AG04450 (cell line): ENCODE measurements around the gene TPST1. TPM values are rescaled to one million over a fixed set of nuclear protein-coding genes. Genes with fewer than 3 reads are reported as not detected.
A peak's percentile ranks its signal among the peaks of the same experiment; 100 is the strongest.

Experiments used
- CTCF ChIA-PET: fragments of 300-600, 350-600 bp; formaldehyde crosslinking; extraction: SDS; loops from one replicate; lab custom pipeline; 2022; ENCODE audit warnings: antibody characterized with exemption, inconsistent platforms; lab: Charles Lee
- POLR2A ChIA-PET: fragments of 350-600 bp; formaldehyde crosslinking; extraction: SDS; loops from one replicate; lab custom pipeline; 2021; ENCODE audit warnings: antibody characterized with exemption, inconsistent platforms; lab: Yijun Ruan, JAX
- DNase-seq: peaks from one replicate; pipeline ENCODE4 v3.0.0-alpha.2; 2011; ENCODE audit warnings: low read depth, low spot score
- H3K27ac ChIP-seq: one replicate; pipeline ENCODE4 v1.5.1; 2012; ENCODE audit warnings: low read depth, low read length, control low read depth
- H3K27me3 ChIP-seq: one replicate; pipeline ENCODE4 v1.6.0; 2012; ENCODE audit warnings: low read length; ENCODE audit not compliant: control insufficient read depth, insufficient read depth
- H3K4me3 ChIP-seq: 2 replicates; pipeline ENCODE4 v1.5.1; 2011; ENCODE audit warnings: mild to moderate bottlenecking, low read depth, low read length, control low read depth
- H3K9me3 ChIP-seq: 2 replicates; pipeline ENCODE4 v1.5.1; 2012; ENCODE audit warnings: low read length; ENCODE audit not compliant: control insufficient read depth, insufficient read depth
- polyA plus RNA-seq: library from polyadenylated mRNA; depleted of rRNA; stranded (reverse); fragments of >200 nt; gene quantifications from 2 replicates; pipeline ENCODE4 v1.2.3, GENCODE V29; 2011
- TF ChIP-seq, protein P1 (sequence below): IDR thresholded peaks from 2 replicates; pipeline ENCODE4 v1.5.1; 2011; ENCODE audit warnings: low read depth, low read length, control low read depth, inconsistent platforms

The TPST1 gene
- polyA plus RNA-seq, 1 experiment: 129 TPM

DNA sequence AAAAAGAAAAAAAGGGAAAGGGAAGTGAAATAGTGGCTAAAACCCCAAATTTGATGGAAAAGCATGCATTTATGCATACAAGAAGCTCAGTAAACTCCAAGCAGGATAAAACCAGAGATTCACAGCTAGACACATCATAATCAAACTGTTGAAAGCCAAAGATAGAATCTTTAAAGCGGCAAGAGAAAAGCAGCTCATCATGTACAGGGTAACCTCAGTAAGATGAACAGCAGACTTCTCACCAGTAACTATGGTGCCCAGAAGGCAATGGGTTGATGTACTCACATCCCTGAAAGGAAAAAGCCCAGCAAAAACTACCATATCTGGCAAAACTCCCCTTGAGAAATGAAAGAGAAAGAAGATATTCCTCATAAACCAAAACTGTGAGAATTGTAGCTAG lies 60.4 kb downstream of the TPST1 start:
- POLR2A ChIA-PET: no interaction called here
- no peak overlapping the region for H3K4me3 ChIP-seq
- CTCF ChIA-PET: interaction anchor here (1.5 kb wide), 1 partner anchor 235 kb away, joined by 13 read pairs; no protein-coding TSS in a partner anchor
- no peak overlapping the region for H3K27ac ChIP-seq
- peaks cover 16% of the 10 kb centered on the region for H3K9me3 ChIP-seq
- no peak for DNase-seq
- TF ChIP-seq, protein P1, sequence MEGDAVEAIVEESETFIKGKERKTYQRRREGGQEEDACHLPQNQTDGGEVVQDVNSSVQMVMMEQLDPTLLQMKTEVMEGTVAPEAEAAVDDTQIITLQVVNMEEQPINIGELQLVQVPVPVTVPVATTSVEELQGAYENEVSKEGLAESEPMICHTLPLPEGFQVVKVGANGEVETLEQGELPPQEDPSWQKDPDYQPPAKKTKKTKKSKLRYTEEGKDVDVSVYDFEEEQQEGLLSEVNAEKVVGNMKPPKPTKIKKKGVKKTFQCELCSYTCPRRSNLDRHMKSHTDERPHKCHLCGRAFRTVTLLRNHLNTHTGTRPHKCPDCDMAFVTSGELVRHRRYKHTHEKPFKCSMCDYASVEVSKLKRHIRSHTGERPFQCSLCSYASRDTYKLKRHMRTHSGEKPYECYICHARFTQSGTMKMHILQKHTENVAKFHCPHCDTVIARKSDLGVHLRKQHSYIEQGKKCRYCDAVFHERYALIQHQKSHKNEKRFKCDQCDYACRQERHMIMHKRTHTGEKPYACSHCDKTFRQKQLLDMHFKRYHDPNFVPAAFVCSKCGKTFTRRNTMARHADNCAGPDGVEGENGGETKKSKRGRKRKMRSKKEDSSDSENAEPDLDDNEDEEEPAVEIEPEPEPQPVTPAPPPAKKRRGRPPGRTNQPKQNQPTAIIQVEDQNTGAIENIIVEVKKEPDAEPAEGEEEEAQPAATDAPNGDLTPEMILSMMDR: no peak
- no peaks in the 10 kb centered on the region for H3K27me3 ChIP-seq

DNA sequence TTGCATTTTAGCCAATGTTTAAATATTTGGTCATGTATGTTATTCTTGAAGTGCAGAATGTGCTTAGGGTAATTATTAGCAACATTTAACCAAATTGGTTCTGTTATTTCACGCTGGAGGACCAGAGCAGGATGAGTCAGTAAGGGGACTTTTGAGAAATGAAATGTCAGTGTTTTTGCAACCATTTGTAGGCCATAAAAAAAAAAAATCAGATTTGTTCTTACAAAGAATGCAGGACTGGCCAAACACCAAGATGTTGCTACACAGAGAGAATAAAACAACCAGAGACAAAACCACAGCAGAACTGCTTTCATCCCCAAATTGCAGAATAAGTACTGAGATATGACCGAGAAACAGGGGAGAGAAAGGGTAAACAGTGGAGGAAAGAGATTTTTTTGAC lies 62.1 kb downstream of the TPST1 start:
- no peak overlapping the region for H3K4me3 ChIP-seq
- TF ChIP-seq, protein P1: no peak
- H3K27ac ChIP-seq: no peak overlapping the region
- no peaks in the 10 kb centered on the region for H3K27me3 ChIP-seq
- ChIA-PET POLR2A (interaction anchor here (1.0 kb wide), 1 partner anchor 15 kb away, joined by 3 read pairs; no protein-coding TSS in a partner anchor), CTCF (no interaction called here)
- peak; percentile 70 for DNase-seq
- H3K9me3 ChIP-seq: peaks cover 16% of the 10 kb centered on the region

DNA sequence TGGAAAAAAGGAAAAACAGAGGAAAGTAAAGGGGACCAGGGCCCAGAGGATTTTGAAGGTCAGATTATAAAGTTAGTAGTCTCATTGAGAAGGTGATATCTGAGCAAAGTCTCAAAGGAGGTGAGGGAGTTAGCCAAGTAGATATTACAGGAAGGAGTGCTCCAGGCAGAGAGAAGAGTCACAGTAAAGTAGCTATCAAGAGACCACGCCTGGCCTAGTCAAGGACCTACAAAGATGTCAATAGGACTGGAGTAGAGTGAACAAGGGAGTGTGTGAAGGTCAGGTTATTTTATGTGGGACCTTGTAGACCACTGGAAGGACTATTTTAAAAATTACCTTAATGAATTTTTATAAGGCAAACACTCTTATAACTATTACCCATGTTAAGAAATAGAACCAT lies 64.8 kb downstream of the TPST1 start:
- Histone ChIP-seq H3K9me3 (peaks cover 12% of the 10 kb centered on the region), H3K4me3 (no peak overlapping the region), H3K27me3 (no peaks in the 10 kb centered on the region), H3K27ac (no peak overlapping the region)
- TF ChIP-seq, protein P1: no peak
- ChIA-PET POLR2A (interaction anchor here (0.6 kb wide), 1 partner anchor 9 kb away, joined by 4 read pairs; no protein-coding TSS in a partner anchor), CTCF (interaction anchor here (0.7 kb wide), 1 partner anchor 9 kb away, joined by 3 read pairs; no protein-coding TSS in a partner anchor)
- DNase-seq: no peak

DNA sequence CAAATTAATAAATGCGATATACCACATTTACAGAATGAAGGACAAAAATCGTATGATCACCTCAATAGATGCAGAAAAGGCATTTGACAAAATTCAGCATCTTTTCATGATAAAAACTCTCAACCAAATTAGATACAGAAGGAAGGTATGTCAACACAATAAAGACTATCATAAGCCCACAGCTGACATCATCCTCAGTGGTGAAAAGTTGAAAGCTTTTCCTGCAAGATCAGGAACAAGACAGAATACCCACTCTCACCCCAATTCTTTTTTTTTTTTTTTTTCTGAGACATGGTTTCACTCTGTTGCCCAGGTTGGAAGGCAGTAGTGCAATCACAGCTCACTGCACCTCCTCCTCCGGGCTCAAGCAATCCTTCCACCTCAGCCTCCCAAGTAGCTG lies 67.2 kb downstream of the TPST1 start:
- Histone ChIP-seq H3K27ac (no peak overlapping the region), H3K4me3 (no peak overlapping the region), H3K27me3 (no peaks in the 10 kb centered on the region), H3K9me3 (0 out of 2 replicates have a peak, but pooled peaks cover 2% of the 10 kb centered on the region)
- TF ChIP-seq, protein P1: no peak
- POLR2A ChIA-PET: no interaction called here
- DNase-seq: no peak
- CTCF ChIA-PET: no interaction called here

DNA sequence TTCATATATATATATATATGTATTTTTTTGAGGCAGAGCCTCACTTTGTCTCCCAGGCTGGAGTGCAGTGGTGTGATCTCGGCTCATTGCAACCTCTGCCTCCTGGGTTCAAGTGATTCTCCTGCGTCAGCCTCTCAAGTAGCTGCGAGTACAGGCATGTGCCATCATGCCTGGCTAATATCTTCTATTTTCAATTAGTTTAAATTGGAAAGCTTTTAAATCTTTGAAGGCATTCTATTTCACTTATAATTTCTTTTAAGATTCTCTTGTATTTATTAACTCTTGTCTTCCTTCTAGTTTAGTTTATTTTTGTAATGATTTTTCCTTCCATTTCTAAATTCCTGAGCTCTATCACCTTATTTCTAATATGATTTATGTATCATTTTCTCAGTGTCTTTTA lies 71.2 kb downstream of the TPST1 start:
- ChIA-PET CTCF (interaction anchor here (1.2 kb wide), 1 partner anchor 50 kb away, joined by 3 read pairs; no protein-coding TSS in a partner anchor), POLR2A (no interaction called here)
- TF ChIP-seq, protein P1: no peak
- no peak for DNase-seq
- H3K27me3 ChIP-seq: no peaks in the 10 kb centered on the region
- H3K27ac ChIP-seq: no peak overlapping the region
- no peak overlapping the region for H3K4me3 ChIP-seq
- H3K9me3 ChIP-seq: peaks cover 2% of the 10 kb centered on the region; the same call in 1 of the 2 replicates
